Measurements from ENCODE around the gene RNF208. TPM values are rescaled to one million over a fixed set of nuclear protein-coding genes. Genes with fewer than 3 reads are reported as not detected.
"Not testable (repeated sequence)": the region's sequence is repeated elsewhere in the genome, so short reads cannot be mapped to it uniquely, and the experiment has no call there.

The RNF208 gene
- polyA plus RNA-seq, 1 of the 3 experiments (the other 2 are of a cell fraction): 2.7 TPM

DNA sequence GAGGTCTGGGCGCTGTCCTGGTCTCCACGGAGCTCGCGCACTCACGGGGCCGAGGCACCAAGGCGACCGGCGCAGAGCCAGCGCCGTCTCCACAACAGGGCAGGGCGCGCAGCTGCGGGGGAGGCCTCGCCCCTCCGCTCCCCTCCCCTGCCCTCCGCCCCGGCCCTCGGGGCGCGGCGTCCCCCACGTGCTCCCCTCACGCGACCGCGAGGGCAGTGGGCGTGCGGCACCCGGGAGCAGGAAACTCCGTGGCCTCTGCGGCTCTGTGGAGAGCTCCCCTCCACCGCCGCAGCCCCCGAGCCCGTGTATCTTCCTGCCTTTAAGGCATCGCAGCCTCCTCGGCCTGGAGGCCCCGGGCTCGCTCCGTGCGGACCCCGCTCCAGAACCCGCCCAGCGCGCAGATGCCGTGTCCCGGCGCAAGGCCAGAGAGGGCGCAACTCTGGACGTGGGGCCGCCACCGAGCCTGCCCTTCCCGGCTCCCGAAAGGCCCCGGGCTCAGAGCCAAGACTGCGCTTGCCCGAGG, 18.3 kb upstream of the RNF208 start:
- peak; percentile 84 for DNase-seq

DNA sequence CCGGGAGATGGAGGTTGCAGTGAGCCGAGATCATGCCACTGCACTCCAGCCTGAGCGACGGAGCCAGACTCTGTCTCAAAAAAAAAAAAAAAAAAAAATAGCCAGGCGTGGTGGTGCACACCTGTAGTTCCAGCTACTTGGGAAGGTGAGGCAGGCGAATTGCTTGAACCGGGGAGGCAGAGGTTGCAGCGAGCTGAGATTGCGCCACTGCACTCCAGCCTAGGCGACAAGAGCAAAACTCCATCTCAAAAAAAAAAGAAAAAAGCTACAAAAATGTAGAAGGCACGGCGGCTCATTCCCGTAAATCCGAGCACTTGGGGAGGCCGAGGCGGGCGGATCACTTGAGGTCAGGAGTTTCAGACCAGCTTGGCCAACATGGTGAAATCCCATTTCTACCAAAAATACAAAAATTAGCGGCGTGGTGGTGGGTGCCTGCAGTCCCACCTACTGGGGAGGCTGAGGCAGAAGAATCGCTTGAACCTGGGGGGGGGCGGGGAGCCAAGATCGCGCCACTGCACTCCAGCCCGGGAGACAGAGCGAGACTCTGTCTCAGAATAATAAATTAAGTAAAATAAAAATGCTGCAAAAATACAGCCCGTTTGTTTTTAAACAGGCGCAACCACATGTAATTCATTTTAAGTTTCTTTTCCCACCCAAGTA, 17.6 kb upstream of the RNF208 start:
- H3K9me3 ChIP-seq; H3K27me3 ChIP-seq (ENCODE audit: insufficient read depth); H3K9me2 ChIP-seq; DNase-seq; H2AFZ ChIP-seq (ENCODE audit: low read depth): not testable (repeated sequence)
- Histone ChIP-seq H3K4me1 (ENCODE audit: control insufficient read depth in 1 of 2, insufficient read depth in 2 of 2, low read depth in 1 of 2, low read length in 1 of 2) (peaks cover 17 to 37% of the 10 kb centered on the region in 2 experiments; a peak in 2 of 4 replicates), H3K9ac (peak overlapping the region; percentile 94), H3K4me2 (peak overlapping the region; percentile 97), H3F3A (replicated peaks; ENCODE audit: insufficient read depth) (peaks cover 19% of the 10 kb centered on the region), H4K20me1 (ENCODE audit: insufficient read depth) (peaks cover 29% of the 10 kb centered on the region), H3K4me3 (ENCODE audit: low read depth in 2 of 2, low read length in 1 of 2) (peak overlapping the region; percentile 57 to 71), H3K27ac (ENCODE audit: low read depth in 2 of 2, low read length in 1 of 2) (peak overlapping the region; percentile 95 to 98), H3K36me3 (replicated peaks in 1 of 2; ENCODE audit: control insufficient read depth in 1 of 2, insufficient read depth in 2 of 2, low read length in 1 of 2) (peaks cover 13 to 20% of the 10 kb centered on the region in 2 experiments), H3K79me2 (ENCODE audit: insufficient read depth) (peaks cover 55% of the 10 kb centered on the region)
- WGBS (ENCODE audit: low lambda C conversion rate): 55% methylated on average over 27 of the region's 27 CpGs
- CTCF ChIA-PET: interaction anchor here (1.1 to 3.8 kb wide), 13 partner anchors 11 to 210 kb away, joined by 3 to 33 read pairs (median 4); partner anchors contain the start of genes NELFB, NPDC1, NRARP and RNF224
- POLR2A ChIA-PET: interaction anchor here (1.2 to 6.4 kb wide), 6 partner anchors 16 to 153 kb away, joined by 4 to 83 read pairs (median 14); partner anchors contain the start of genes ANAPC2, CYSRT1, MAN1B1 and NELFB

More for the DNA sequence above, 18.3 kb upstream of the RNF208 start:
- Histone ChIP-seq H3K79me2 (ENCODE audit: insufficient read depth) (peaks cover 55% of the 10 kb centered on the region), H3K9me3 (no peaks in the 10 kb centered on the region), H3K9me2 (no peaks in the 10 kb centered on the region), H3K4me2 (peak overlapping the region; percentile 97), H3K36me3 (replicated peaks in 1 of 2; ENCODE audit: control insufficient read depth in 1 of 2, insufficient read depth in 2 of 2, low read length in 1 of 2) (peaks cover 13 to 20% of the 10 kb centered on the region in 2 experiments), H3K4me3 (ENCODE audit: low read depth in 2 of 2, low read length in 1 of 2) (peak overlapping the region; percentile 57 to 71), H3K27me3 (ENCODE audit: insufficient read depth) (no peaks in the 10 kb centered on the region), H2AFZ (ENCODE audit: low read depth) (peak overlapping the region; percentile 58; the same call in 1 of the 2 replicates), H3F3A (replicated peaks; ENCODE audit: insufficient read depth) (peaks cover 19% of the 10 kb centered on the region), H3K27ac (ENCODE audit: low read depth in 2 of 2, low read length in 1 of 2) (peak overlapping the region; percentile 95 to 98), H3K4me1 (ENCODE audit: control insufficient read depth in 1 of 2, insufficient read depth in 2 of 2, low read depth in 1 of 2, low read length in 1 of 2) (peaks cover 17 to 37% of the 10 kb centered on the region in 2 experiments; a peak in 2 of 4 replicates), H4K20me1 (ENCODE audit: insufficient read depth) (peaks cover 29% of the 10 kb centered on the region), H3K9ac (peak overlapping the region; percentile 94)
- CTCF ChIA-PET: interaction anchor here (1.1 to 2.1 kb wide), 11 partner anchors 11 to 211 kb away, joined by 3 to 9 read pairs (median 4); partner anchors contain the start of genes EXD3, NELFB, NOXA1 and NPDC1
- TF ChIP-seq NFIC (IDR thresholded peaks at IDR 0.05; ENCODE audit: borderline replicate concordance): peak; percentile 74
- peak; percentile 59 for TF ChIP-seq NRF1 (IDR thresholded peaks at IDR 0.05; ENCODE audit: low read depth, low read length)
- peak; percentile 84 for TF ChIP-seq MXI1 (IDR thresholded peaks at IDR 0.05; ENCODE audit: low read depth, low read length)
- TF ChIP-seq CHD2 (IDR thresholded peaks at IDR 0.05; ENCODE audit: low read length, partially characterized antibody): no peak
- TF ChIP-seq, protein P1, sequence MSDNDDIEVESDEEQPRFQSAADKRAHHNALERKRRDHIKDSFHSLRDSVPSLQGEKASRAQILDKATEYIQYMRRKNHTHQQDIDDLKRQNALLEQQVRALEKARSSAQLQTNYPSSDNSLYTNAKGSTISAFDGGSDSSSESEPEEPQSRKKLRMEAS (IDR thresholded peaks at IDR 0.05; ENCODE audit: low read depth): peak; percentile 92
- TF ChIP-seq SIN3A (IDR thresholded peaks at IDR 0.05; ENCODE audit: borderline replicate concordance, low read depth, low read length): 0 out of 2 replicates have a peak, but pooled peaks have one; percentile 6
- TF ChIP-seq, protein P2, sequence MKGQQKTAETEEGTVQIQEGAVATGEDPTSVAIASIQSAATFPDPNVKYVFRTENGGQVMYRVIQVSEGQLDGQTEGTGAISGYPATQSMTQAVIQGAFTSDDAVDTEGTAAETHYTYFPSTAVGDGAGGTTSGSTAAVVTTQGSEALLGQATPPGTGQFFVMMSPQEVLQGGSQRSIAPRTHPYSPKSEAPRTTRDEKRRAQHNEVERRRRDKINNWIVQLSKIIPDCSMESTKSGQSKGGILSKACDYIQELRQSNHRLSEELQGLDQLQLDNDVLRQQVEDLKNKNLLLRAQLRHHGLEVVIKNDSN (IDR thresholded peaks at IDR 0.05; ENCODE audit: borderline replicate concordance, low read depth): peak; percentile 63
- no peak for TF ChIP-seq TEAD4 (IDR thresholded peaks at IDR 0.05; ENCODE audit: borderline replicate concordance, insufficient read depth)
- peak; percentile 65; the same call in 1 of the 2 replicates for TF ChIP-seq TAF1 (IDR thresholded peaks at IDR 0.05; ENCODE audit: borderline replicate concordance, low read depth, low read length)
- WGBS (ENCODE audit: low lambda C conversion rate): no CpG with 5 or more reads among the region's 58 CpGs
- POLR2A ChIA-PET: interaction anchor here (0.8 to 6.4 kb wide), 20 partner anchors 10 to 170 kb away, joined by 3 to 83 read pairs (median 6); partner anchors contain the start of genes ANAPC2, CYSRT1, DPP7 and GRIN1

Data from SK-N-SH (cell line).